Neuronal stem cell (in vitro differentiated cells): ENCODE measurements around the gene CRYAB.
A peak's percentile ranks its signal among the peaks of the same experiment; 100 is the strongest.

Source experiments
- DNase-seq: peaks from one replicate; pipeline ENCODE4 v3.0.0-alpha.2; 2013; ENCODE audit warnings: low spot score
- H2AFZ ChIP-seq: one replicate; pipeline ENCODE4 v1.6.1; 2013; ENCODE audit warnings: mild to moderate bottlenecking, low read length, inconsistent platforms
- H2AK5ac ChIP-seq: 2 replicates; pipeline ENCODE4 v1.6.1; 2013; ENCODE audit warnings: low read depth, mild to moderate bottlenecking, inconsistent platforms, low read length, moderate library complexity, mixed read lengths
- H2BK120ac ChIP-seq: 2 replicates; pipeline ENCODE4 v1.6.1; 2013; ENCODE audit warnings: low read depth, mild to moderate bottlenecking, inconsistent platforms, low read length, moderate library complexity, mixed read lengths
- H2BK12ac ChIP-seq: one replicate; pipeline ENCODE4 v1.6.1; 2013; ENCODE audit warnings: low read length, inconsistent platforms
- H2BK15ac ChIP-seq: 2 replicates; pipeline ENCODE4 v1.6.1; 2013; ENCODE audit warnings: mild to moderate bottlenecking, low read length, inconsistent platforms, mixed read lengths
- H2BK5ac ChIP-seq: one replicate; pipeline ENCODE4 v1.6.1; 2013; ENCODE audit warnings: inconsistent platforms, mild to moderate bottlenecking, low read length, moderate library complexity
- H3K14ac ChIP-seq: one replicate; pipeline ENCODE4 v1.6.1; 2013; ENCODE audit warnings: low read length, inconsistent platforms
- H3K18ac ChIP-seq: 2 replicates; pipeline ENCODE4 v1.6.1; 2013; ENCODE audit warnings: low read length, inconsistent platforms
- H3K23ac ChIP-seq: 2 replicates; pipeline ENCODE4 v1.6.1; 2013; ENCODE audit warnings: low read depth, mild to moderate bottlenecking, mixed read lengths, low read length, inconsistent platforms; ENCODE audit not compliant: poor library complexity
- H3K27ac ChIP-seq: replicated peaks from 3 replicates; pipeline ENCODE4 v1.5.1; 2013; ENCODE audit warnings: low read length, inconsistent platforms
- H3K27me3 ChIP-seq, 3 experiments: 2 replicates each; pipeline ENCODE4 v1.6.1; 2013; ENCODE audit warnings: low read length in 3 of 3, mild to moderate bottlenecking in 2 of 3, inconsistent platforms in 1 of 3, low read depth in 1 of 3, mixed read lengths in 1 of 3, moderate library complexity in 1 of 3; ENCODE audit not compliant: control insufficient read depth in 3 of 3, insufficient read depth in 3 of 3
- H3K36me3 ChIP-seq, 2 donors: replicated peaks in 1 of 2; 2 replicates each; pipeline ENCODE4 v1.6.1; 2013; ENCODE audit warnings: low read length in 2 of 2; ENCODE audit not compliant: control insufficient read depth in 2 of 2, insufficient read depth in 2 of 2
- H3K4ac ChIP-seq: 2 replicates; pipeline ENCODE4 v1.6.1; 2013; ENCODE audit warnings: inconsistent platforms, mild to moderate bottlenecking, low read length, moderate library complexity
- H3K4me1 ChIP-seq, 2 donors: 1 replicate in 1 of 2; 2 replicates in 1 of 2; pipeline ENCODE4 v1.6.1; 2013; ENCODE audit warnings: low read length in 2 of 2, low read depth in 1 of 2; ENCODE audit not compliant: control insufficient read depth in 2 of 2, insufficient read depth in 1 of 2
- H3K4me2 ChIP-seq: one replicate; pipeline ENCODE4 v1.6.1; 2013; ENCODE audit warnings: mild to moderate bottlenecking, low read length, inconsistent platforms; ENCODE audit not compliant: insufficient read depth, poor library complexity, severe bottlenecking
- H3K4me3 ChIP-seq, 2 donors: 2 replicates each; pipeline ENCODE4 v1.5.1; 2013; ENCODE audit warnings: low read length in 2 of 2, mild to moderate bottlenecking in 2 of 2, inconsistent platforms in 1 of 2, moderate library complexity in 1 of 2
- H3K79me1 ChIP-seq: one replicate; pipeline ENCODE4 v1.6.1; 2013; ENCODE audit warnings: low read depth, mild to moderate bottlenecking, inconsistent platforms, low read length, moderate library complexity
- H3K9ac ChIP-seq: one replicate; pipeline ENCODE4 v1.6.1; 2013; ENCODE audit warnings: mild to moderate bottlenecking, low read depth, low read length, inconsistent platforms; ENCODE audit not compliant: poor library complexity
- H3K9me3 ChIP-seq, 2 donors: replicated peaks in 1 of 2; 2 replicates each; pipeline versions ENCODE3 to v1.6.1; 2013; ENCODE audit warnings: low read length in 2 of 2, mild to moderate bottlenecking in 2 of 2, inconsistent platforms in 1 of 2, low read depth in 1 of 2, mixed read lengths in 1 of 2, moderate library complexity in 1 of 2; ENCODE audit not compliant: control insufficient read depth in 2 of 2, insufficient read depth in 1 of 2
- H4K8ac ChIP-seq: one replicate; pipeline ENCODE4 v1.6.1; 2013; ENCODE audit warnings: low read depth, mild to moderate bottlenecking, inconsistent platforms, low read length, moderate library complexity
- H4K91ac ChIP-seq: one replicate; pipeline ENCODE4 v1.6.1; 2013; ENCODE audit warnings: low read length, low read depth, mild to moderate bottlenecking, inconsistent platforms; ENCODE audit not compliant: poor library complexity
- WGBS, 2 donors: extraction: QIAGEN DNeasy Blood & Tissue Kit; methylation state at CpG; one replicate each; pipeline ENCODE4 v1.1.7; 2013; ENCODE audit warnings: missing lambda C conversion rate in 2 of 2, mixed read lengths in 1 of 2; ENCODE audit not compliant: insufficient read length in 2 of 2, insufficient replicate concordance in 1 of 2; ENCODE audit errors: extremely low coverage in 2 of 2; 5-methylcytosine and 5-hydroxymethylcytosine counted together

Gene CRYAB

GRCh38 chr11:111917788-111918187, 6.2 kb upstream of the CRYAB start:
- Histone ChIP-seq H2BK15ac (no peak overlapping the region), H3K18ac (no peak overlapping the region), H3K36me3 (no peaks in the 10 kb centered on the region), H2BK5ac (no peak overlapping the region), H3K4me2 (no peak overlapping the region), H3K14ac (no peak overlapping the region), H3K4ac (no peak overlapping the region), H3K79me1 (no peaks in the 10 kb centered on the region), H3K9me3 (no peaks in the 10 kb centered on the region), H2BK12ac (no peak overlapping the region), H4K8ac (no peak overlapping the region), H3K4me1 (peaks cover 3 to 5% of the 10 kb centered on the region in 2 donors), H2BK120ac (no peak overlapping the region), H2AK5ac (no peak overlapping the region), H4K91ac (no peak overlapping the region), H3K23ac (no peak overlapping the region), H3K27ac (no peak overlapping the region), H3K9ac (no peak overlapping the region), H3K4me3 (no peak overlapping the region), H3K27me3 (no peaks in the 10 kb centered on the region), H2AFZ (peak overlapping the region; percentile 96)
- no peak for DNase-seq
- WGBS, 2 donors, result no CpG with 5 or more reads among the region's 3 CpGs

DNA sequence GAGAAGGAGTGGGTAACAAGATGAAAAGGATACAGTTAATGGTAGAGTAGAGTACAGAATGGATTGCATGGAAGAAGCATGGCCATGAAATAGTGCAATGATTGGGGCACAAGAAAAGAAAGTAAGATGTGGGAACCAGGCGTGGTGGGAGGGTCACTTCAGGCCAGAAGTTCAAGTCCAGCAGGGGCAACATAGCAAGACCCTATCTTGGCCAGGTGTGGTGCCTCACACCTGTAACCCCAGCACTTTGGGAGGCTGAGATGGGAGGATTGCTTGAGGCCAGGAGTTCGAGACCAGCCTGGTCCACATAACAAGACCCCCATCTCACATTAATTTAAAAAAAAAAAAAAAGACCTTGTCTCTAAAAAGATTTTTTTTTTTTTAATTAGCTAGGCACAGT, 5.7 kb upstream of the CRYAB start:
- Histone ChIP-seq H2BK12ac (no peak overlapping the region), H3K4me1 (peaks cover 3 to 6% of the 10 kb centered on the region in 2 donors), H3K9me3 (no peaks in the 10 kb centered on the region), H3K27me3 (no peaks in the 10 kb centered on the region), H3K9ac (no peak overlapping the region), H3K4ac (no peak overlapping the region), H2BK15ac (no peak overlapping the region), H2AK5ac (no peak overlapping the region), H2AFZ (no peak overlapping the region), H3K4me2 (no peak overlapping the region), H3K14ac (no peak overlapping the region), H3K27ac (no peak overlapping the region), H3K4me3 (no peak overlapping the region), H4K91ac (no peak overlapping the region), H3K23ac (no peak overlapping the region), H3K36me3 (no peaks in the 10 kb centered on the region), H2BK120ac (no peak overlapping the region), H3K18ac (no peak overlapping the region), H2BK5ac (no peak overlapping the region), H3K79me1 (no peaks in the 10 kb centered on the region), H4K8ac (no peak overlapping the region)
- WGBS, 2 donors, result no CpG with 5 or more reads among the region's 2 CpGs
- no peak for DNase-seq

- Histone ChIP-seq H3K4me2 (no peak overlapping the region), H4K8ac (no peak overlapping the region), H2BK12ac (no peak overlapping the region), H3K79me1 (no peaks in the 10 kb centered on the region), H3K18ac (no peak overlapping the region), H3K27me3 (no peaks in the 10 kb centered on the region), H2BK120ac (no peak overlapping the region), H3K36me3 (no peaks in the 10 kb centered on the region), H3K4ac (no peak overlapping the region), H2AK5ac (no peak overlapping the region), H3K9ac (no peak overlapping the region), H2AFZ (no peak overlapping the region), H3K27ac (no peak overlapping the region), H3K4me1 (peaks cover 8 to 12% of the 10 kb centered on the region in 2 donors), H3K14ac (no peak overlapping the region), H2BK15ac (no peak overlapping the region), H3K9me3 (no peaks in the 10 kb centered on the region), H2BK5ac (no peak overlapping the region), H4K91ac (no peak overlapping the region), H3K4me3 (no peak overlapping the region), H3K23ac (no peak overlapping the region)
- WGBS, 2 donors, result no CpG with 5 or more reads among the region's 1 CpG
- no peak for DNase-seq
These were observed 5.2 kb upstream of the CRYAB start for GRCh38 chr11:111916768-111917167.

- no peak overlapping the region for H2BK120ac ChIP-seq
- peak overlapping the region; percentile 33 for H2AK5ac ChIP-seq
- H3K4me3 ChIP-seq, result no peak overlapping the region
- H3K4me1 ChIP-seq, result peaks cover 8 to 16% of the 10 kb centered on the region in 2 donors
- no CpG with 5 or more reads among the region's 4 CpGs for WGBS, 2 donors
- no peak overlapping the region for H3K9ac ChIP-seq
- no peak overlapping the region for H3K14ac ChIP-seq
- H2BK15ac ChIP-seq, result no peak overlapping the region
- no peak overlapping the region for H4K8ac ChIP-seq
- H2BK12ac ChIP-seq, result no peak overlapping the region
- H2BK5ac ChIP-seq, result no peak overlapping the region
- DNase-seq, result no peak
- no peaks in the 10 kb centered on the region for H3K79me1 ChIP-seq
- H3K36me3 ChIP-seq, result no peaks in the 10 kb centered on the region
- no peak overlapping the region for H3K27ac ChIP-seq
- no peak overlapping the region for H3K4me2 ChIP-seq
- H4K91ac ChIP-seq, result no peak overlapping the region
- H2AFZ ChIP-seq, result peak overlapping the region; percentile 53
- H3K23ac ChIP-seq, result no peak overlapping the region
- no peaks in the 10 kb centered on the region for H3K9me3 ChIP-seq
- no peak overlapping the region for H3K18ac ChIP-seq
- no peaks in the 10 kb centered on the region for H3K27me3 ChIP-seq
- peak overlapping the region; percentile 17 for H3K4ac ChIP-seq
These were observed 2.4 kb upstream of the CRYAB start for GRCh38 chr11:111913997-111914396.
